Stimulated activated effector memory CD8-positive, alpha-beta T cell treated with anti-CD3 and anti-CD28 coated beads, Interleukin-12 subunit alpha, Interleukin-12 subunit beta, amount 100 ng/mL, for 72 hours (primary cell): ENCODE measurements around the gene IMMP2L.

ENCODE experiments used
- ATAC-seq: fragments of 150-1000 bp; cut with Tn5 transposase; 2 replicates; pipeline ENCODE4 v1.10.0; 2021
- DNase-seq, 2 donors: peaks; one replicate each; pipeline ENCODE4 v3.0.0; 2021 to 2022; ENCODE audit warnings: low spot score in 2 of 2
- H3K27ac Mint-ChIP-seq: one replicate; pipeline ENCODE4 v1.8.0; 2022; ENCODE audit warnings: mild to moderate bottlenecking, mixed read lengths
- H3K36me3 Mint-ChIP-seq: one replicate; pipeline ENCODE4 v1.8.0; 2022; ENCODE audit warnings: mild to moderate bottlenecking, mixed read lengths
- H3K4me1 Mint-ChIP-seq: one replicate; pipeline ENCODE4 v1.8.0; 2022; ENCODE audit warnings: mixed read lengths
- H3K4me3 Mint-ChIP-seq: one replicate; pipeline ENCODE4 v1.8.0; 2022; ENCODE audit warnings: mild to moderate bottlenecking, mixed read lengths
- H3K9me3 Mint-ChIP-seq: one replicate; pipeline ENCODE4 v1.8.0; 2022; ENCODE audit warnings: mixed read lengths

Gene IMMP2L

DNA sequence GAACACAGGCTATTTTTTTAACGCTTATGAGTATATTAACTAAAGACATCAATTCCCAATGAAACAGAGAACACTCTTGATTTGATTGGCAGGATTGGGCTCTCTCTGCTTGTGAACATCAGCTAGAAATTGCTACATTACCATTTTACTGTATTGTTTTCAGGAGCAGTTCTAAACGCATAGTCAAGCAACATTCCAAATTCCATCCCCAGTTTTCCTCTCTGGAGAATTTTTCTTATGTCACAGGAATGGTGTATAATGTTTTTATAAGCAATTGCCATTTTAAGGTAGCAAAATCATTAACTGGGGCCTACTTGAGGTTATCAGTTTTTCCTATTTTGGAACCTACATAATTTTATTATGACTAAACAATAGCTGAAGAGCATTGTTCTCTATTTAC, 748.3 kb downstream of the IMMP2L start:
- Mint-ChIP-seq H3K27ac (no peak overlapping the region), H3K4me3 (no peak overlapping the region), H3K36me3 (no peaks in the 10 kb centered on the region), H3K9me3 (peaks cover 3% of the 10 kb centered on the region), H3K4me1 (no peaks in the 10 kb centered on the region)
- no peak for DNase-seq
- ATAC-seq, result no peak

DNA sequence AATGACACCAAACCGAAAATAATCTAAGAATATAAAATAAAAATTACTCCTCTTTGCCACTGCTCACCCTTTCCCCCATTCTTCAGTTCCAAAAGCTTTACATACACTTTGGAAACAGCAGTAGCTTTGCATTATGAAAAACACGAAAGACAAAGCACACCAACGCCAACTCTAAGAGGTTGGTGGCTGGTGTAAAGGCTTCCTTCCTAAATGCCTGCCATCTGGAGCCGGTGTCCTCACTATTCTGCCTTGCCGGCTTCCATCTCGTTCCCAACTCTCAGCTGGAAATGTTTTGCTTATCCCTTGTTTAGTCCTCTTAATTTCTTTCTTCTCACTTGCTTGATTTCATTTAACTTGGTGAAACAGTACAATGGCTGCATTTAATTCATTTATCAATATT, 752.5 kb downstream of the IMMP2L start:
- H3K4me3 Mint-ChIP-seq, result no peak overlapping the region
- no peak for ATAC-seq

DNA sequence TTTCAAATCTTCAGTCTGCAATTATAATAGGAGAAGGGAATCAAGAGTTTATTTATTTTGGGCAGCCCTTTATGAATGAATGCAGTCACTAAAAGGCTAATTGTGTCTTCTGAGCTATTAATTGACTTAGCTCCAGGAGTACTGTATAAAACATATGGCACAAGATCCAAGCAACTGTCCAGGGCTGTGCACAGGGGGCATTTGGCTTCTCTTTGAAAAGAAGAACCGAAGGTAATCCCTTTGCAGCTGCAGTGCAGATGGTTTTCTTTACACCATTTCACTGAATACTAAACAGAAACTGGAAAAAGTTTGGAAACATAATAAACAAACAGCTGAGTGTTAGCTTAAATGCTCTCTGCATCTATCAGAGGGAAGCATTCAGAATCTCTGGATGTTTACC, 753.9 kb downstream of the IMMP2L start:
- no peak for DNase-seq
- no peaks in the 10 kb centered on the region for H3K4me1 Mint-ChIP-seq
- H3K36me3 Mint-ChIP-seq, result no peaks in the 10 kb centered on the region
- no peak for ATAC-seq
- no peak overlapping the region for H3K4me3 Mint-ChIP-seq
- no peaks in the 10 kb centered on the region for H3K9me3 Mint-ChIP-seq
- no peak overlapping the region for H3K27ac Mint-ChIP-seq

More for the DNA sequence above, 752.5 kb downstream of the IMMP2L start:
- Mint-ChIP-seq H3K9me3 (no peaks in the 10 kb centered on the region), H3K4me1 (no peaks in the 10 kb centered on the region), H3K27ac (no peak overlapping the region), H3K36me3 (no peaks in the 10 kb centered on the region)
- DNase-seq, result no peak

DNA sequence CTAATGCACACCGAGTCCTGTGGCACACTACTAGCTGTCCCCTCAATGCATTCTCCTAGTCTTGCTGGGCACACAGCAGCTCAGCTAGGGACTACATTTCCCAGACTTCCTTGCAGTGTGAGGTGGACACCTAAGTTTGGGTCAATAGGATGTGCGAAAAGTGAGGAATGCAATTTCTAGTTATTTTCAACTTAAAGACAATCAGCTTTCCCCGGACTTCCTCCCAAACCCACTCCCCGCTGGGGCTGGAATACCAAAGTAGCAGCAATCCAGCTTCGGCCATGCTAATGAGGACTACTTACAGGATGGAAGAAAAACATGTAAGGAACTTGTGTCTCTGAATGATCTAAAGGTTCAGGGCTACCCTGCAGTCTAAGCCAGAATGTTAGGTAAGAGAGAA, 757.8 kb downstream of the IMMP2L start:
- H3K4me3 Mint-ChIP-seq, result no peak overlapping the region
- H3K36me3 Mint-ChIP-seq, result no peaks in the 10 kb centered on the region
- DNase-seq (no peak), ATAC-seq (no peak)
- peaks cover 7% of the 10 kb centered on the region for H3K4me1 Mint-ChIP-seq
- peaks cover 2% of the 10 kb centered on the region for H3K9me3 Mint-ChIP-seq
- H3K27ac Mint-ChIP-seq, result no peak overlapping the region

DNA sequence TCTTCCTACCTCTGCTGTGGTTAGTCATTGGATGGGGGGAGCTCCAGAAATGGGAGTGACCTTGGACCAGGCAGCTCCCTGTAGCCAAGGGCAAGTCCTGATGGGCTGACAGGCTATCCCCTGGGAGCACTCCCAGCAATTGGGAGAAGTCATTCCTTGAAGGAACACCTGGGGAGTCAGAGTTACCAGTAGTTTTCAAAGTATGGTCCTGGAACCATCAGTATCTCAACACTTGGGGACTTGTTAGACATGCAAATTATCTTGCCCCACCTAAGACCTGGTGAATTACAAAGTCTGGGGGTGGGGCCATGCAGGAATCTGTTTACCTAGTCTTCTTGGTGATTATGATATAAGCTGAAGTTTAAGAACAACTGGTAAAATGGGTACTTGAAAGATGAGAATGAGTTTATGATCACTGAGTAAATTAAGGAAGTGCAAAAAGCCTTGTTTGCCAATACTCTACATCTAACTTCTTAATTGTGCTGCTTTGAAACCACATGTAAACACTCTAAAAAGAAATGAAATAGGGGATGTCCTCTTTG, 758.6 kb downstream of the IMMP2L start:
- ATAC-seq, result no peak
- peaks cover 7% of the 10 kb centered on the region for H3K4me1 Mint-ChIP-seq
- H3K36me3 Mint-ChIP-seq, result no peaks in the 10 kb centered on the region
- H3K4me3 Mint-ChIP-seq, result no peak overlapping the region
- no peak overlapping the region for H3K27ac Mint-ChIP-seq
- no peak for DNase-seq
- peaks cover 2% of the 10 kb centered on the region for H3K9me3 Mint-ChIP-seq

DNA sequence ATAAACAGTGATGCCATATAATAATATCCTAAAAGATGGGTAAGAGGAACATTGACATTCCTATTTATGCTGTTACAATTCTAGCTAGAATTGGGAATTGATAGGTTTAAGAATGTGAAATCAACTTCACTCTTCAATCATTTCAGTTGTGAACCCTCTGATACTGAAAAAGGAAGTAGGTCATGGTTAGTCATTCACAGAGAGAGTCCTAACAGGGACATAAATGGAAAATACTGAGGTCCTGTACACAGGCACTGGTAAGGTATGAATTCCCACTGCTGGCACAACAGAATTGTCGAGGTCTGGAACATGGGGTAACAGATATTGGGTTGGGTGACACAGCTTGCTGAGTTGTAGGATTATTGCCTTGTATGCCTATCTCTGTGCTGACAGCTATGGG, 760.8 kb downstream of the IMMP2L start:
- no peak for DNase-seq
- Mint-ChIP-seq H3K4me1 (peaks cover 7% of the 10 kb centered on the region), H3K9me3 (peaks cover 2% of the 10 kb centered on the region), H3K36me3 (no peaks in the 10 kb centered on the region), H3K4me3 (no peak overlapping the region), H3K27ac (no peak overlapping the region)
- peak; percentile 82 for ATAC-seq

DNA sequence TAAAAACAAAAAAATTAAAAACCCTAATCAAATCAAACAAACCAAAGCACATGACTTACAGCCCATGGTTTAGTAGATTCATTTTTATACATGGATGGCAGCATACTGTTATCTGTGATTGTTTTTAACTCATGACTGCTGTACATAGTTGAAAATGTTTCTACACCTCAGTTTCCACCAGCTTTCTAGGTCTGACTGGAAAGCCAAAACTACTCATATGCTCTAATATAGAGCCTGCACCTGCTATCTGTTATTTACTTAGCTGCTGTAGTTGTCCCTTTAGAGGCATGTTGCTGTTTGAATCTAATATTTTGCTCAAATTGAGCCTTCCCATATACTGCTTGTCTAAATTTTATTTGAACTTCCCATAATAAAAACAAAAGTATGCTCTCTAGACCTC, 761.3 kb downstream of the IMMP2L start:
- Mint-ChIP-seq H3K27ac (no peak overlapping the region), H3K4me1 (peaks cover 7% of the 10 kb centered on the region), H3K4me3 (no peak overlapping the region), H3K9me3 (peaks cover 2% of the 10 kb centered on the region), H3K36me3 (no peaks in the 10 kb centered on the region)
- peak; percentile 86 for ATAC-seq
- DNase-seq, result no peak

DNA sequence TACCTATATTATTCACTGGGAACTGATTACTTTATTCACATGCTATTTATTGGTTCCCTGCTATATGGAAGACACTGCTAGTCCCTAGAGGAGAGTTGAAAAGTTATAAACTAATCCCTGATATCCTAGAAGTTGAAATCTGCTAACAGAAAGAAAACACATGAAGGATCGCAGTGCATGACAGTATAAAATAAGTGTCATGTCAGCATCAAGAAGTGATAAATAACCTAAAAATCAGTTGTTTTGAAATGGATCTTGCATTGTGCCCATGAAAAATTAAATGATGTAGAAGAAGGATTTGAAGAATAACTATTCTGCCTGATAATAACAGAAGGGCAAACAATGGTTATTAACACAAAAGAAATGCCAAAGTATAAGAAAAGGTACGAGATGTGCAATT, 764.6 kb downstream of the IMMP2L start:
- H3K4me3 Mint-ChIP-seq, result no peak overlapping the region

DNA sequence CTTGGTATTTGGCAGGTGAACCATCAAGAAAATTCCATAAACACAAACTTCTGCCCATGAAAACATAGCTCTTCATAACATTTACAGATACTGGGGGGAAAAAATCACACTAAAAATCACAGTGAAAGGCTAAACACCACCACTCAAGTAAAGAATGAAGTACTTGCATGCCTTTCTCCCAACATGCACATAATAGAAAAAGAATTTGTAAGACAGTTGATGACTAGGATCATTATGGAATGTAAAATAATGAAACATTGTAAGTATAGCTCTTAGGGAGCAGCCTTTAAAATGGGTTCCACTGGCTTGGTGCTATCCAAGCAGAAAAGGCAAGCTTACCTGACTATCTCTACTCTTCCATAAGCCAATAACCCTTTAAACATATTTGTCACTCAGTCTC, 771.3 kb downstream of the IMMP2L start:
- no peak for DNase-seq
- Mint-ChIP-seq H3K9me3 (no peaks in the 10 kb centered on the region), H3K36me3 (no peaks in the 10 kb centered on the region), H3K4me3 (no peak overlapping the region), H3K4me1 (no peaks in the 10 kb centered on the region), H3K27ac (no peak overlapping the region)
- no peak for ATAC-seq

More for the DNA sequence above, 764.6 kb downstream of the IMMP2L start:
- no peaks in the 10 kb centered on the region for H3K9me3 Mint-ChIP-seq
- DNase-seq, result no peak
- no peak overlapping the region for H3K27ac Mint-ChIP-seq
- peaks cover 7% of the 10 kb centered on the region for H3K4me1 Mint-ChIP-seq
- H3K36me3 Mint-ChIP-seq, result no peaks in the 10 kb centered on the region
- ATAC-seq, result no peak

DNA sequence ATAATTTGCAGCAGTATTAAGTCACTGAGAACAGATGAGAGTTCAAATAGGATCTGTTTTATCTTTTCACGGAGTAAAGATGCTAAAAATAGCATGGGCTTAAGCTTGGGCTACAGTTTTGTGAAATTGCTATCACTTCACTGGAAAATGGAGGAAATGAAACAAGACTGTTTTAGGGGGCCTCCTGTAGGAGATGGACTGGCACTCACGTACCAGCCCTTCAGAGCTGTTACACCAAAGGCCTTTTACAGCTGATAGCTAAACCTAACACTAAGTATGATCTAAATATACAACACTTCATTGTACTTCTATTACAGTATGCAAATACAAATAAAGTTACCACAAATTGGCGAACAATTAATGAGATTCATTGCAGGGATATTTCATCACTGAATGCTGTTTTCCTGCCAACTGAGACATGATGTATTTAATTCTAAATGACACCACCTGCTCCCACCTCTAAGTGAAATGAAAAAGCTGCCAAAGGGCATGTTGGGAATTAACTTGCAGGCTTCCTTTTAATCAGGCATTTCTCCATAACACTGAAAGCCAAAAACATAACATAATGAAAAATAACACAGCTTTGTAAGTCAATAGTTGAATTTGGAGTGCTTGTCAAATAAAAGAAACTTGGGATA, 775.8 kb downstream of the IMMP2L start:
- no peaks in the 10 kb centered on the region for H3K9me3 Mint-ChIP-seq
- DNase-seq (no peak), ATAC-seq (no peak)
- H3K4me1 Mint-ChIP-seq, result no peaks in the 10 kb centered on the region
- H3K27ac Mint-ChIP-seq, result no peak overlapping the region
- no peak overlapping the region for H3K4me3 Mint-ChIP-seq
- H3K36me3 Mint-ChIP-seq, result no peaks in the 10 kb centered on the region

DNA sequence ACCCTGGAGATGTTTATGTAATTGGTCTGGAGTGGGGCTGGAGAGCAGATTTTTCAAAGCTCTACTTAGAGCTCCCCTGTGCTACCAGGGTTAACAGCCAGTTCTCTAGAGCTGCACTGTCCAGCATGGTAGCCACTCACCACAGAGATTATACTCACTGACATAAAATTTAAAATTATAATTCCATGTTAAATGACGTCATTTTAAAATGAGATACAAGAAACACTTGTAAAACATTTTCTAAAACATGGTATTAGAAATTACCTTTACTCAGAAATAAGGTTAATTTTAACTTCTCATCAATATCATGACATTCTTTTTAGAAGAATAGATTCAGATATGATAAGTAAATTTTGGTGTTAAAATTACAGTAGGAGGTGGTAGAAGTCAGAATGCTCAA, 777.5 kb downstream of the IMMP2L start:
- H3K36me3 Mint-ChIP-seq, result no peaks in the 10 kb centered on the region
- ATAC-seq (no peak), DNase-seq (no peak)
- no peaks in the 10 kb centered on the region for H3K9me3 Mint-ChIP-seq
- H3K27ac Mint-ChIP-seq, result no peak overlapping the region
- H3K4me1 Mint-ChIP-seq, result peaks cover 6% of the 10 kb centered on the region
- no peak overlapping the region for H3K4me3 Mint-ChIP-seq

DNA sequence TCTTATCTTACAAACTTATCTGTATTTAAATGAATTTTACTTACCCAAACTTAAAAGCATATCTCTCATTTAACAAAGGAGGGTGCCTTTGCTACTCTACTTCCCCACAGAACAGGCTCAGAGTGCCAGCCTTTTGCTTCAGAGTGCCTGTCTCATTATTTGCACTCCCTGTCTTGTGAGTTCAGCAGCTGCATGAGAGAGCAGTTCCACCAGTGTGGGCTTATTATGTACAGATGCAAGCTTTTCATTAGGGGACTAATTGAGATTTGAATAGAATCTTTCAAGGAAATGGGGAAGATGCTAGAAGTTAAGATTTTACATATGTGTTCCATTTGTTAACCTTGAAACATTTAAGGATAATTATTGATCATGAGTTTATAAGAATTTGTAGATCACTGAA, 781.6 kb downstream of the IMMP2L start:
- H3K4me3 Mint-ChIP-seq, result no peak overlapping the region
- H3K4me1 Mint-ChIP-seq, result peaks cover 12% of the 10 kb centered on the region
- peak overlapping the region; percentile 58 for H3K27ac Mint-ChIP-seq
- no peak for DNase-seq
- no peak for ATAC-seq
- H3K36me3 Mint-ChIP-seq, result no peaks in the 10 kb centered on the region
- H3K9me3 Mint-ChIP-seq, result no peaks in the 10 kb centered on the region

DNA sequence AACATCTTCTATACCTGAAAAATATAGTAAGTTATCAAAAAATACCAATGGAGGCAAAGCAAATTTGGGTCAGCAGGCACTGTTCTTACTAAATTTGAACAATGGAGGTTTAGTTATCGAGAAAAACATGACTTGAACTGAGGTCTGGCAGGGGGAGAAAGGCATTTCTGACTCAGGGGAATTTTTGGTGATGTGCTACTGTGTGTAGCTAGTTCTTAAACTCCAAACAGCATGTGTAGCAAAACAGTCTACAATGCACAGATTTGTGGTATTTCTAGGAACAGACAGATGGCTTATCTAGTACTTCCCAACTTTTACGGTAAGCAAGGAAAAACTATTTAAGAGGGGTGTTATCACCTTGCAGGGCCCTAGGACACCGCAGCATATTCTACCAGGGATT, 783.0 kb downstream of the IMMP2L start:
- H3K36me3 Mint-ChIP-seq, result no peaks in the 10 kb centered on the region
- DNase-seq, result no peak
- H3K27ac Mint-ChIP-seq, result no peak overlapping the region
- no peak overlapping the region for H3K4me3 Mint-ChIP-seq
- peaks cover 12% of the 10 kb centered on the region for H3K4me1 Mint-ChIP-seq
- peak; percentile 92 for ATAC-seq
- no peaks in the 10 kb centered on the region for H3K9me3 Mint-ChIP-seq

DNA sequence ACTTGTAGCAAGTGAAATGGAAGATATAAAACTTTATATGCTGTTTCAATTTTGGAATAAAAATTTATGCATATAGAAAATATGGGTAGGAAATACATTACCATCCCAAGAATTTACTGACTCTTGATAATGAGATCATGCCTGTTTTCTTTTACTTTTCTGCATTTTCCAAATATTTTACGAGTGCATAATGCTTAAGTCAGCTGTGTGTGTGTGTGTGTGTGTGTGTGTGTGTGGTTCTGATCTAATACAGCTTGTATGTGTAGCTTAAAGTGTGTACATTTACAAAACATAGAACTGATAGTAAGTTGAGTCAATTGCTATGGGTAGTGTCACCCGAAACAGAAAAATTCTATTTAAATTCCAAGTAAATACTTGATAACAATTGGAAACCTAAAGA, 787.2 kb downstream of the IMMP2L start:
- DNase-seq (no peak), ATAC-seq (no peak)
- peaks cover 6% of the 10 kb centered on the region for H3K4me1 Mint-ChIP-seq
- H3K36me3 Mint-ChIP-seq, result no peaks in the 10 kb centered on the region
- no peak overlapping the region for H3K4me3 Mint-ChIP-seq
- no peak overlapping the region for H3K27ac Mint-ChIP-seq
- H3K9me3 Mint-ChIP-seq, result no peaks in the 10 kb centered on the region

DNA sequence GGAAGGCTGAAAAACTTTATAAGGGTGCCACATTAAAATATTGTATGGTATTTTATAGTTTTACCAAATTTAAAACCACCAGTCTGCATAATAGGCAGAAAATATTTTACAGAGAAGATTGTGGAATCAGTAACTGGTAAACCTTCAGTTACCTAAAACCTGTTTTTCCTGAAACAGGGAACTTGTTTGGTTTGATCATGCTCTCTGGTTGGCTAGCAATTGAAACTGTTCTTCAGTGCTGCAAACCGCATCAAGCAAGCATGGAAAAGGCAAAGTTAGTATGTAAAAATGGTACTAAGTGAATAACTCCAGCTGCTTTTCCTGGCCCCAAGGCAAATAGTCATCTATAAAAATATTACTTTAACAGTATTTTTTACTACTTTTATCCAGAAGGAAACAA, 788.2 kb downstream of the IMMP2L start:
- no peak overlapping the region for H3K4me3 Mint-ChIP-seq
- no peak overlapping the region for H3K27ac Mint-ChIP-seq
- no peaks in the 10 kb centered on the region for H3K9me3 Mint-ChIP-seq
- peaks cover 1% of the 10 kb centered on the region for H3K4me1 Mint-ChIP-seq
- ATAC-seq (no peak), DNase-seq (no peak)
- H3K36me3 Mint-ChIP-seq, result no peaks in the 10 kb centered on the region

DNA sequence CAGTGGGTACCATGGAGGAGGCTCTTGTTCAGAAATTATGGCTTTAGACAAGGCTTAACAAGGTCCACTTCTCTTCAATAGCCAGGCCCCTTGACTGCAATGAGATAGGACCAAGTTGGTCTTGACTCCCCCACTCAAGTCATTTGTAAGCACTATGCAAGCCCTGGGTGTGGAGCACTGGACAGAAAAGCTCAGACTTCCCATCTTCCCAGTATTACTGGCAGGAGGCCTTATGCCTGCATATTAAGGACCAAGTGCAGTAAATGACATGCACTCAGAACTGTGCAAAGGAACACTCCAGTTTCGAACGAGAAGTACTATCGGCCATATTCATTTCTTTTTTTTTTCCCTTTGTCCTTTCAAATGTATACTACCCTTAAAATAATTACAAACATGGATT, 789.7 kb downstream of the IMMP2L start:
- Mint-ChIP-seq H3K4me1 (no peaks in the 10 kb centered on the region), H3K4me3 (no peak overlapping the region), H3K27ac (no peak overlapping the region), H3K9me3 (no peaks in the 10 kb centered on the region), H3K36me3 (no peaks in the 10 kb centered on the region)
- no peak for DNase-seq
- ATAC-seq, result no peak

DNA sequence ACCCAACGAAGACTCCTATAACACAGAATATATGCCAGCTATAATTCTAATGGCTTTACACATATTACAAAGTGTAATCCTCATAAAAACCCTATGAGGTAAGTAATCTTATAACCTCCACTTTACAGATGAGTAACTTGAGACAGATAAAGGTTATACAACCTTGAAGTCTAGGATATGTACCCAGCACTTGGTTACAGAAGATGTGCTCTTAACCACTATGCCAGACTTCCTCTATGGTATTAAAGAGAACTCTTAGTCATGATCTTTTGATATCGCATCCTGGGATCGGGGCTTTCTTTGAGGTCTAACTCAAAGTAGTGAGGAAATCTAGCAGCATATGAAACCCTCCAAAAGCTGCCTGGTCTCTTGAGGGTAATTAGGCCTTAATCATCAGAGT, 790.6 kb downstream of the IMMP2L start:
- H3K9me3 Mint-ChIP-seq, result no peaks in the 10 kb centered on the region
- DNase-seq (no peak), ATAC-seq (peak; percentile 50)
- no peaks in the 10 kb centered on the region for H3K36me3 Mint-ChIP-seq
- no peaks in the 10 kb centered on the region for H3K4me1 Mint-ChIP-seq
- H3K27ac Mint-ChIP-seq, result no peak overlapping the region
- no peak overlapping the region for H3K4me3 Mint-ChIP-seq
